Nephron progenitor cell (in vitro differentiated cells): ENCODE results near the gene LCE2C.
"Not testable (repeated sequence)": the region's sequence is repeated elsewhere in the genome, so short reads cannot be mapped to it uniquely, and the experiment has no call there.

Source experiments
- DNase-seq: peaks from one replicate; pipeline ENCODE4 v3.0.0; 2021
- H3K27ac Mint-ChIP-seq: 2 replicates; pipeline ENCODE4 v1.8.0; 2021; ENCODE audit warnings: mild to moderate bottlenecking, moderate library complexity, mixed read lengths
- H3K27me3 Mint-ChIP-seq: 2 replicates; pipeline ENCODE4 v1.8.0; 2021; ENCODE audit warnings: mild to moderate bottlenecking, low read depth, mixed read lengths; ENCODE audit not compliant: poor library complexity
- H3K36me3 Mint-ChIP-seq: 2 replicates; pipeline ENCODE4 v1.8.0; 2021; ENCODE audit warnings: low read depth, mixed read lengths
- H3K4me1 Mint-ChIP-seq: 2 replicates; pipeline ENCODE4 v1.8.0; 2021; ENCODE audit warnings: mixed read lengths
- H3K4me3 Mint-ChIP-seq: 2 replicates; pipeline ENCODE4 v1.8.0; 2021; ENCODE audit warnings: mild to moderate bottlenecking, moderate library complexity, mixed read lengths
- H3K9me3 Mint-ChIP-seq: 2 replicates; pipeline ENCODE4 v1.8.0; 2021; ENCODE audit warnings: mild to moderate bottlenecking, moderate library complexity, mixed read lengths
- CTCF ChIP-seq: fragments of 200-600 bp; sonication (generic); IDR thresholded peaks from 2 replicates; pipeline ENCODE4 v1.5.0; 2021; ENCODE audit warnings: antibody characterized with exemption

The LCE2C gene

GRCh38 chr1:152667648-152668047 lies 7.4 kb upstream of the LCE2C start:
- Mint-ChIP-seq H3K27me3 (no peaks in the 10 kb centered on the region), H3K4me1 (no peaks in the 10 kb centered on the region), H3K36me3 (no peaks in the 10 kb centered on the region), H3K9me3 (peaks cover 93% of the 10 kb centered on the region), H3K27ac (no peak overlapping the region), H3K4me3 (no peak overlapping the region)
- DNase-seq, result no peak
- TF ChIP-seq CTCF, result no peak

GRCh38 chr1:152673016-152673415 lies 2.1 kb upstream of the LCE2C start:
- Mint-ChIP-seq H3K27ac (no peak overlapping the region), H3K4me3 (no peak overlapping the region), H3K9me3 (peaks cover 88% of the 10 kb centered on the region), H3K36me3 (no peaks in the 10 kb centered on the region), H3K4me1 (no peaks in the 10 kb centered on the region), H3K27me3 (peaks cover 3% of the 10 kb centered on the region)
- no peak for TF ChIP-seq CTCF
- no peak for DNase-seq

GRCh38 chr1:152679459-152679858 lies 4.4 kb downstream of the LCE2C start:
- no peaks in the 10 kb centered on the region for H3K36me3 Mint-ChIP-seq
- no peaks in the 10 kb centered on the region for H3K4me1 Mint-ChIP-seq
- no peak for DNase-seq
- peaks cover 82% of the 10 kb centered on the region for H3K9me3 Mint-ChIP-seq
- H3K27me3 Mint-ChIP-seq, result peaks cover 3% of the 10 kb centered on the region
- TF ChIP-seq CTCF, result no peak
- no peak overlapping the region for H3K4me3 Mint-ChIP-seq
- no peak overlapping the region for H3K27ac Mint-ChIP-seq

GRCh38 chr1:152681616-152682015 lies 6.5 kb downstream of the LCE2C start:
- no peak overlapping the region for H3K27ac Mint-ChIP-seq
- no peaks in the 10 kb centered on the region for H3K36me3 Mint-ChIP-seq
- peaks cover 86% of the 10 kb centered on the region for H3K9me3 Mint-ChIP-seq
- H3K27me3 Mint-ChIP-seq, result no peaks in the 10 kb centered on the region
- H3K4me1 Mint-ChIP-seq, result no peaks in the 10 kb centered on the region
- no peak for TF ChIP-seq CTCF
- H3K4me3 Mint-ChIP-seq, result no peak overlapping the region
- DNase-seq, result no peak

- no peak for DNase-seq
- peaks cover 89% of the 10 kb centered on the region for H3K9me3 Mint-ChIP-seq
- H3K4me3 Mint-ChIP-seq, result no peak overlapping the region
- TF ChIP-seq CTCF, result no peak
- H3K4me1 Mint-ChIP-seq, result no peaks in the 10 kb centered on the region
- H3K27ac Mint-ChIP-seq, result no peak overlapping the region
- H3K36me3 Mint-ChIP-seq, result no peaks in the 10 kb centered on the region
- H3K27me3 Mint-ChIP-seq, result peaks cover 3% of the 10 kb centered on the region
Observed at GRCh38 chr1:152683846-152684245, 8.8 kb downstream of the LCE2C start.

GRCh38 chr1:152685823-152686222 lies 10.7 kb downstream of the LCE2C start, which contains the start of gene LCE2B:
Gene LCE2B (plus strand): TSS chr1:152686123. CDS start chr1:152686844, 721 bp downstream.
- DNase-seq, H3K27me3 Mint-ChIP-seq, H3K36me3 Mint-ChIP-seq, H3K4me1 Mint-ChIP-seq, H3K27ac Mint-ChIP-seq, H3K4me3 Mint-ChIP-seq: not testable (repeated sequence)
- H3K9me3 Mint-ChIP-seq, result peaks cover 94% of the 10 kb centered on the region
